ENCODE results near the gene HTT.

The HTT gene

DNA sequence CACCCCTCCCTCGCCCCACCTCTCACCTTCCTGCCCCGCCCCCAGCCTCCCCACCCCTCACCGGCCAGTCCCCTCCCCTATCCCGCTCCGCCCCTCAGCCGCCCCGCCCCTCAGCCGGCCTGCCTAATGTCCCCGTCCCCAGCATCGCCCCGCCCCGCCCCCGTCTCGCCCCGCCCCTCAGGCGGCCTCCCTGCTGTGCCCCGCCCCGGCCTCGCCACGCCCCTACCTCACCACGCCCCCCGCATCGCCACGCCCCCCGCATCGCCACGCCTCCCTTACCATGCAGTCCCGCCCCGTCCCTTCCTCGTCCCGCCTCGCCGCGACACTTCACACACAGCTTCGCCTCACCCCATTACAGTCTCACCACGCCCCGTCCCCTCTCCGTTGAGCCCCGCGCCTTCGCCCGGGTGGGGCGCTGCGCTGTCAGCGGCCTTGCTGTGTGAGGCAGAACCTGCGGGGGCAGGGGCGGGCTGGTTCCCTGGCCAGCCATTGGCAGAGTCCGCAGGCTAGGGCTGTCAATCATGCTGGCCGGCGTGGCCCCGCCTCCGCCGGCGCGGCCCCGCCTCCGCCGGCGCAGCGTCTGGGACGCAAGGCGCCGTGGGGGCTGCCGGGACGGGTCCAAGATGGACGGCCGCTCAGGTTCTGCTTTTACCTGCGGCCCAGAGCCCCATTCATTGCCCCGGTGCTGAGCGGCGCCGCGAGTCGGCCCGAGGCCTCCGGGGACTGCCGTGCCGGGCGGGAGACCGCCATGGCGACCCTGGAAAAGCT is at the start of gene HTT, which contains the start of gene HTT-AS:
TSS of gene HTT (plus strand) at position 604 of the 768 bp plus-strand sequence. CDS start at position 749, 145 bp downstream.
TSS of gene HTT-AS (minus strand) at position 461 of the 768 bp plus-strand sequence.
- DNase-seq, result peak; percentile 93

DNA sequence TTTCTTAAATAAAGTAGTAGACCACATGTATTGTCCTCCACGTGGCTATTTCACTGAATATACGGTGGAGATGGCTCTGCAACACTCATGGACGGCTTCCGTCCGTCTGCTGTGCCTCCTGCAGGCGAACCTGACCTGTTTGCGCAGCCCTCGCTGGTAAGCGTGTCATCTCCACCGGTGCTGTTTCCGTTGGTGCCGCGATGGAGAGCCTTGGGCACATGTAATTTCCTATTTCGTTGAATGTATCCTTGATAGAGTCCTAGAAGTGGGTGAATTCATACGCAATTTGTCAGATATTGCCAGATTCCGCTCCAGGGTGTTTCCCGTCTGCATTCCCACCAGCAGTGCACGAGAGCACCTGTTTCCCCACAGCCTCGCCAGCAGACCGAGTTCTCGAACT is 48.6 kb upstream of the HTT start:
- DNase-seq, result no peak

DNA sequence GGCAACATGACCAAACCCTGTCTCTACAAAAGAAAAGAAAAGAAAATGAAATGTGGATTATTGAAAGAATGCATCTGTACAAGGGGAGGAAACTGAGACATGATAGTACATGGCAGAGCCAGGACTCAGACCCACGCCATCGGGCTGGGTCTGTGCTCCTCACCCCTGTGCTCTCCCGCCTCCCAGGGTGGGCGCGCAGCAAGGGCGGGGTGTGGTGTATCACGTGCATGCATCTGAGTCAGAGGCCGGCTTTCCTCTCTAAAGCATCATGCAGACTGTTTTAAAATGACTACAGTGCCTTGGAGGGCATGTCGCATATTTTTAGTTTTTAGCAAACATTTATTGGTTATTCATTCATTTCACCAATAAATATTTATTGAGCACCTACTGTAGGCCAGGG is 47.9 kb upstream of the HTT start:
- DNase-seq, result peak; percentile 8

GRCh38 chr4:3029464-3029863 is 45.0 kb upstream of the HTT start:
- DNase-seq, result no peak

DNA sequence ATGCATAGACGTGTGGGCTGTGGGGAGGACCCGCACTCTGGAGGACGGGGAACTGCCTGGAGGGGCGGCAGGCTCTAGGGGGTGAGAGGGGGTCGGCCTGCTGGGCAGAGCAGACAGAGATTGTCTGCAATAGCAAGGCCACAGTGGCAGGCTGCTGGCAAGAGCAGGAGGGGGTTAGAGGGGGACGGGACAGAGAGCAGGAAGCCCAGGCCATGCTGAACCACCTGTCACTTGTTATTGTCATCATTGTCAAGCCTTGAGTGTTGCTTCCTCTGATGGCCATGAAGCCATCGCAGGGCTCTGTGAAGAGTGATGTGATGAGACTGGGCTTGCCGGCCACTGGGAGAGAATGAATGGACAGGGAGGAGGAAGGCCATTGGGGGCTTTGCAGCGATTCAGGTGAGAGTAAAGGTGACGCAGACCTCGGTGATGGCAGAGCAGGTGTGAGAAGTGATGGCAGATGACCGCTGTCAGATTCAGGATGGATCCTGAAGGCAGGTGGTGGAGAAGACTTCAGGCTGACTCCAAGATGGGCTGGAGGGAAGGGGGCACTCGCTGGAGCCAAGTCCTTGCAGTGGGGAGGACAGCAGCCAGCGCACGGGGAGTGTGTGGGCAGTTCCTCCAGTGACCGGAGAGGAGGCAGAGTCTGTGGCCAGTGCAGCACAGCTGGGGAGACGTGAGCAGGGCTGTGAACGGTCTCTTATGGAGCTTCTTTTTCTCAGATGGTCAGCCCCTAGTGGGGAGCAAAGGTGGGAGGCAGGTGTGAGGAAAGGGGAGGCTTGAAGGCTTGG is 43.7 kb upstream of the HTT start:
- DNase-seq, result no peak

- DNase-seq, result no peak
Observed at GRCh38 chr4:3031357-3032082, 43.0 kb upstream of the HTT start.

- DNase-seq, result no peak
Observed at GRCh38 chr4:3034231-3034630, 40.2 kb upstream of the HTT start.

DNA sequence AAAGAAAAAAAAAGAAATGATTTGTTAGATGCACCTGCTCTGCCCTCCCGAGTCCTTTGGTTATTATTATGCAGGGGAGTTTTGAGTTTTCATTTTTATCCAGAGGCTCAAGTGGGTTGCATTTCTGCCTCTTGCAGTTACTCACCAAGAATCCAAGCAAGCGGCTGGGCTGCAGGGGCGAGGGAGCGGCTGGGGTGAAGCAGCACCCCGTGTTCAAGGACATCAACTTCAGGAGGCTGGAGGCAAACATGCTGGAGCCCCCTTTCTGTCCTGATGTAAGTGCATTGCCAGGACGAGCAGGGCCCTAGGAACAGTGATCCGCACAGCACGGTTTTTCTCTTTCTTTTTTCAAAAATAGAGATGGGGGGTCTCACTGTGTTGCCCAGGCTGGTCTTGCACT is 39.2 kb upstream of the HTT start:
- no peak for DNase-seq

DNA sequence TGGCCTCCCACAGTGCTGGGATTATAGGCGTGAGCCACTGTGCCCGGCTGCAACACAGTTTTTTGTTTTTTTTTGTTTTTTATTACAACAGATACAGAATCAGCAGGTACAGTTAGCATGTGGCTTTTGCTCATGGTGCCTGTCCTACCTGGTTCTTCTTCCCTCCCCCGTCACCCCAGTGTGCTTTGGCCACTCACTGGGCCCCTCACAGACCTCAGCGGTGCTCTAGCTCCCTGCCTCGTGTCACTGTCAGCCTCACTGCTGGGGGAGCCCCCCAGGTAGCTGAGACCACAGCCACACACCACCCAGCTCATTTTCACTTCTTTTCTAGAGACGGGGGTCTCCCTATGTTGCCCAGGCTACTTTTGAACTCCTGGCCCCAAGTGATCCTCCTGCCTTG is 38.8 kb upstream of the HTT start:
- DNase-seq, result no peak

DNA sequence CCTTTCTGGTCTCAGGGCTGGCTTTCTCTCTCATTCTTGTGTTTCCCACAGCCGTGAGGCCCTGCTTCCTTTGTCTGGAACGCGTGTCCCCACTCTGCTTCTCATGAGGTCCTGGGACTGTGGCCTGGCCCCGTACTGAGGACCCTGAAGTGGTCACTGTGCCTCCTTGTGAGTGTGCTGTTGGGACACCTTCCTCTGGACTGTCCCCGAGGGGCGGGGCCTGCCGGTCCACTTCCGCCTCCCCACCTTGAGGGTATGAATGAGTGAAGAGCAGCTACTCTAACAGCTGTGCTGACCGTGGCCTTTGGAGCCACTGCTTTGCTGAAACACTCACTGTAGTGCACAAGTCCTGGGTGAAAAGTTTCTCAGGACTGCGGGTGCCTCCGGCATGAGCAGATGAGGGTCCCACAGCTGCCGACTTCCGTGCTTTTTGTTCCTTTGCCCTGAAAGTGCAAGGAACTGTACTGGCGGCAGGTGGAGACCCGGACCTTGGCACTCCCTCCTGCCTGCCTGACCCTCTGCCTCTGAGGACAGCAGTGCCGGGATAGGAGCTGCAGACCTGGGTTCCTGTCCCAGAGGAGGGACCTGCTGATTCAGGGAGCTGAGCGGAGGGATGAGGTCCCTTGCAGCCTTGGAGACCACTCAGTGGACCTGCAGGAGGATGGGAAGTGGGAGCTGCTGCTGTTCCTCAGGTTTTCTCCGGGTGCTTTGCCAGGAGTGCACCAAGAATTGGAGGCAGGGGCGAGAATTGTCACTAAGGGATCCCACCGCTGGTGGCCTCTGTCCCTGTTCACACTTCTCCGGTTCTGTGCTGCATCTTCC is 38.1 kb upstream of the HTT start:
- no peak for DNase-seq

DNA sequence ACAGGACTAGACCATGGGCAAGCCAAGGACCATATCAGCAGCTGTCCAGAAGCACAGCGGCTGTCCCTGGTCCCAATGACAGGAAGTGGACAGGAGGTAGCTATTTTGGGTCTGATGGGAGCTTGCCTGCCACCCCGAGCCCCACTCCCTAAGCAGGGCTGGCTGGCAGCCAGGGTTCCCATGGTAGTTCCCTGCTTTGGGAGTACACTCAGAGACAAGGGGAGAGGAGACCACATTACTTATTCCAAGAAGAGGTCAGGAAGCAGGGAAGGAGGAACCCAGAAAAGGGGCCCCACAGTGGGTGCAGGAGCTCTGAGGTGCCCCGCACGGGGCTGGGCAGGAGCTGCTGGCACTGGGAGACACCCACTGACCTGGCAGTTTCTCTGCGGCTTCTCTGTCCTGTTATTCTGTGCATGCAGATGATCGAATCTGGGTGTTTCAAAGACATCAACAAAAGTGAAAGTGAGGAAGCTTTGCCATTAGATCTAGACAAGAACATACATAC is 36.5 kb upstream of the HTT start:
- DNase-seq, result peak; percentile 57

DNA sequence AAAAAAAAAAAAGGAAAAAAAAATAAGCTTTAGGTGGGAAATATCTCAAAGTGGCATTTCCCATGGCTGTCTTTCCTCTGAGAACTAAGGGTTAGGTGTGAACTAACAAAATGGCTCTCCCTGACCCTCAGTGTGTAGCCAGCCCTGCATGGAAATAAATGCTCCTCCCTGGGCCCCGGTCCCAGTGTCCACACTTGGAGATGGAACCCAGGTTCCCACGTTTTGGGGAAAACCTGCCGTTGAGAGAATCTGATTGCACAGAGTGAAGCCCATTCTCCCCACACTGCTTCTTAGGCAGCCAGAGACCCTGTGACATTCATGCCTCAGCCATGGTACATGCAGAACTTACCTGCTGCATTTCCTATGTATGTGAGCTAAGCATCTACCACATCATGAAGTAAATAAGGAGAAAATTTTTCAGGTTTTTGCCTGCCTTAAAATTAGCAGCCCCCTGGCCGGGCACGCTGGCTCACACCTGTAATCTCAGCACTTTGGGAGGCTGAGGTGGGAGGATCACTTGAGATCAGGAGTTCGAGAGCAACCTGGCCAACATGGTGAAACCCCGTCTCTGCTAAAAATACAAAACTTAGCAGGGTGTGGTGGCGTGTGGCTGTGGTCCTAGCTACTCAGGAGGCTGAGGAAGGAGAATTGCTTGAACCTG is 34.6 kb upstream of the HTT start:
- no peak for DNase-seq

DNA sequence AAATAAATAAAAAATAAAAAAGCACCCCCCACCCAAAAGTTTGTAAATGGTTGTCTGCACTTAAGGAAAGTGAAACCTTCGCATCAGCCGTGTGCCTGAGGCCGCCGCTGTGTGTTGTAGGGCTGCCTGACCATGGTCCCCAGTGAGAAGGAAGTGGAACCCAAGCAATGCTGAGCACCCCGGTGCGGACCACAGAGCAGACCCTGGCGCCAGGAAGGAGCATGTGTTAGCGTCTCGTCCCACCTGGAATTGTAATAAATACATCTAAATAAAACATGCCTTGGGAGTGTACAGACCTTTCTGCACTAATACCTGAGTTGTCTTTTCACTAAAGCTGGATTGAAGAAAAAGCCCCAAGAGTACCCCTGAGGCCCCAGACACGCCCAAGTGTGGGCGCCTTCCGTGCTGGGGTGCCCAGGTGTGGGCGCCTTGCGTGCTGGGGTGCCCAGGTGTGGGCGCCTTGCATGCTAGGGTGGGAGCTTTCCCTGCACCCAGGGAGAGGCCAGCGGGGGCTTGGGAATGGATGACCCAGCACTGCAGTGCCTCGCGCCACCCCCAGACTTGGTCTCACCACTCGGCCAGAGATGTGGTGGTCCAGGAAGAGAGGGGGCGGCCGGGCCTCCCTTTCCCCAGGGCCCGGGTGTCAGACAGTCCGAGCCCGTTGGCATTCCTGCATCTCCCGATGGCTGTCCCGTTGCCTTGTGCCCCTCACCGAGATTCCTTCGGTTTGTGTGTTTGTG is 33.9 kb upstream of the HTT start:
- DNase-seq, result no peak

GRCh38 chr4:3041192-3042142 is 33.0 kb upstream of the HTT start:
- peak; percentile 55 for DNase-seq

DNA sequence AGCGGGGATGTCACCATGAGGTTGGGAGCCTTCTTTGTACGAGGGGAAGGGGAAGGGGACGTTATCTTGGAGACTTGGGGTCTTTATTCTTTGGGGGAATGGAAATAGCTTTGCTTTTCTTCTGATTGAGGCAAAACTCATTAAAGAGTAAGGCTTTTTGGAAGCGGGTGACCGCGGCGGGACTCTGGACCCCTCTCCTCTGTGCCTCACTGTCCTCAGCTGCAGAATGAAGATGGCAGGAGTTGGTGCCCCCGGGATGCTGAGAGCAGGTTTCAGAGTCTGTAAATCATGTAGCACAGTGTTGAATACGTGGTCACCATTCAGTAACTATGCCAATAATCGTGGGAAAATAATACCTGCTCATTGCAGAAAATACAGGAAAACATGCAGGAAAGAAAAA is 32.3 kb upstream of the HTT start:
- DNase-seq, result no peak

DNA sequence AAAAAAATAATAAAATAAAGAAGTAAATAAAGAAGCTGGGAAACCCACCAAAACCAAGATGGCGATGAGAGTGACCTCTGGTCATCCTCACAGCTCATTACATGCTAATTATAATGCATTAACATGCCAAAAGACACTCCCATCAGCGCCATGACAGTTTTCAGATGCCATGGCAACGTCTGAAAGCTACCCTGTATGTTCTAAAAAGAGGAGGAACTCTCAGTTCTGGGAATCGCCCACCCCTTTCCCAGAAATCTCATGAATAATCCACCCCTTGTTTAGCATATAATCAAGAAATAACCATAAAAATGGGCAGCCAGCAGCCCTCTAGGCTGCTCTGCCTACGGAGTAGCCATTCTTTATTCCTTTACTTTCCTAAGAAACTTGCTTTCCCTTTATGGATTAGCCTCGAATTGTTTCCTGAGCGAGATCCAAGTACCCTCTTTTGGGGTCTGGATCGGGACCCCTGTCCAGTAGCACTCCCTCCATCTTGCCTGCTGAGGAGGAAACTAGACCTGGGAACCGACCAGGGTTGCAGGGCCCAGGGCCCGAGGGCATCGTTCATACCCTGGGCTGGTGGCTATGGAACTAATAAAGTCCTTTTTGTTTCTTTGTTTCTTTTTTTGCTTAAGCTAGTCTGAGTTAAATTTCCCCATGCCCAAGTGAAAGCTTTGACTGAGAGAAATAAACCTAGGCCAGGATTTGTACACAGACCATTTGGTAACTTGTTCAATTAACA is 31.0 kb upstream of the HTT start:
- peak; percentile 29 for DNase-seq

DNA sequence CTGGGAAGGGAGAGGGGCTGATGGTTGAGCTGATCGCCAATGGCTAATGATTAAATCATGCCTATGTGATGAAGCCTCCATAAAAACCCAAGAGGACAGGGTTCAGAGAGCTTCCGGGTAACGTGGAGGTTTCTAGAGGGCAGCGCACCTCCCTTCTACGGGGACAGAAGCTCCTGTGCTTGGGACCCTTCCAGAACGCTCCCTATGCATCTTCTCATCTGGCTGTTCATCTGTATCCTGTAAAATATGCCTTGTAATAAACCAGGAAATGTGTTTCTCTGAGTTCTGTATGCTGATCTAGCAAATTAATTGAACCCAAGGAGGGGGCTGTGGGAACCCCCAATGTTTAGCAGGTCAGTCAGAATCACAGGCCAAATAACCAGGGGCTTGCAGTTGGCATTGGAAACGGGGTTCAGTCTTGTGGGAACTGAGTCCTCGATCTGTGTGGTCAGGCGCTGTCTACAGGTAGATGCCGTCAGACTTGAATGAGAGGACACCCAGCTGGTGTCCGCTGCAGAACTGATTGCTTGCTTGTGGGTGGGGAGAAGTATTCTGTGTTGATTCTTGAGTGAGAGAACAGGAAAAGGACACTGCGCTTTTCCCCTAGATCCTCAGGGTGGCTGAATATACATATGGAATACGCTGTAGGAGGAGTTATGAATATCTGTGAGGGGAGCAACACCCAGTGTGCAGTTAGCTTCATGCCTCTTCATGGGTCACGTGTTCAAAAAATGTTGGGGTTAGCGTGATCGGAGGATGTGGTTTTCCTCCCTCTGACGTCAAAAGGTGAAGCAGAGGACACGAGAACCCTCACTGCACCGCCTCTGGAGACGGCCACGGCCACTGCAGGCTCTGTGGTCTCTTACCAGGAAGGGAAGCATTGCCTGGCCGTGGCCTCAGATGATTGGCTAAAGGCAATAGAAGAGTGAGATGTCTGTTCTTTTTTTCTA is 29.3 kb upstream of the HTT start:
- DNase-seq, result peak; percentile 58

GRCh38 chr4:3046162-3046561 is 28.3 kb upstream of the HTT start:
- DNase-seq, result no peak

Measured in hematopoietic multipotent progenitor cell treated with erythropoietin and hydrocortisone succinate and interleukin-3 and kit ligand, for 8 days (in vitro differentiated cells).